ENCODE measurements around the gene ITPR2. TPM values are rescaled to one million over a fixed set of nuclear protein-coding genes. Genes with fewer than 3 reads are reported as not detected.

ITPR2 gene
- total RNA-seq, 1 experiment from 2014 or later: 41.6 TPM

DNA sequence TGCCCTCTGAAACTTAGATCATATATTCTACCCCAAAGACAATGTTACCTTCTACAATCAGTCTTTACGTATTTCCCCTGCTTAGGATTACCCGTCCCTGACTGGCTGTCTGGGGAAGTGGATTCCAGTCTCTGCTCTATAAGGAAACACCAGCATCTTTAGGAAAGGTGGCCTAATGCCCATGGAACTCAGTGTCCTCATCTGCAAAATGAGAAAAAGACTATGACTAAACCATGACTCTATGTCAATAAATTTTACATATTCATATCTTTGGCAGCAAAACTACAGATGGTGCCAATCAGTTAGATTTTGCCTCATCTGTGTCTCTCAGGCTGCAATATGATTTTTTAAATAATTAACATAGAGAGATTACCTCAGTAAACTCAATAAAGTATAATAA, 133.8 kb downstream of the ITPR2 start:
- H3K27ac Mint-ChIP-seq (ENCODE audit: unreplicated experiment): no peak overlapping the region
- Histone ChIP-seq H3K4me3 (ENCODE audit: low read depth, low read length) (no peak overlapping the region), H3K36me3 (ENCODE audit: control insufficient read depth, insufficient read depth, low read length) (no peaks in the 10 kb centered on the region), H3K27me3 (replicated peaks; ENCODE audit: control insufficient read depth, insufficient read depth, low read length) (no peaks in the 10 kb centered on the region), H3K9me3 (no peaks in the 10 kb centered on the region), H3K4me1 (peaks cover 18% of the 10 kb centered on the region)
- BruUV-seq (replicated peaks): no TSS peak
- TF ChIP-seq, protein P1, sequence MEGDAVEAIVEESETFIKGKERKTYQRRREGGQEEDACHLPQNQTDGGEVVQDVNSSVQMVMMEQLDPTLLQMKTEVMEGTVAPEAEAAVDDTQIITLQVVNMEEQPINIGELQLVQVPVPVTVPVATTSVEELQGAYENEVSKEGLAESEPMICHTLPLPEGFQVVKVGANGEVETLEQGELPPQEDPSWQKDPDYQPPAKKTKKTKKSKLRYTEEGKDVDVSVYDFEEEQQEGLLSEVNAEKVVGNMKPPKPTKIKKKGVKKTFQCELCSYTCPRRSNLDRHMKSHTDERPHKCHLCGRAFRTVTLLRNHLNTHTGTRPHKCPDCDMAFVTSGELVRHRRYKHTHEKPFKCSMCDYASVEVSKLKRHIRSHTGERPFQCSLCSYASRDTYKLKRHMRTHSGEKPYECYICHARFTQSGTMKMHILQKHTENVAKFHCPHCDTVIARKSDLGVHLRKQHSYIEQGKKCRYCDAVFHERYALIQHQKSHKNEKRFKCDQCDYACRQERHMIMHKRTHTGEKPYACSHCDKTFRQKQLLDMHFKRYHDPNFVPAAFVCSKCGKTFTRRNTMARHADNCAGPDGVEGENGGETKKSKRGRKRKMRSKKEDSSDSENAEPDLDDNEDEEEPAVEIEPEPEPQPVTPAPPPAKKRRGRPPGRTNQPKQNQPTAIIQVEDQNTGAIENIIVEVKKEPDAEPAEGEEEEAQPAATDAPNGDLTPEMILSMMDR (IDR thresholded peaks at IDR 0.05; ENCODE audit: insufficient read depth in 1 of 2, low read depth in 1 of 2, low read length in 1 of 2, severe bottlenecking in 1 of 2, unreplicated experiment in 1 of 2): no peak
- H3K36me3 Mint-ChIP-seq (ENCODE audit: insufficient read depth, unreplicated experiment): no peaks in the 10 kb centered on the region
- CTCF ChIA-PET: no interaction called here
- intact Hi-C loops (cut with micrococcal nuclease; ENCODE audit: unreplicated experiment): no loop called here
- H3K4me1 Mint-ChIP-seq (ENCODE audit: low read depth, unreplicated experiment): peaks cover 11% of the 10 kb centered on the region
- no peak overlapping the region for H3K4me3 Mint-ChIP-seq (ENCODE audit: unreplicated experiment)
- POLR2A ChIA-PET: no interaction called here
- no peak for DNase-seq
- H3K27me3 Mint-ChIP-seq (ENCODE audit: insufficient read depth, unreplicated experiment): no peaks in the 10 kb centered on the region
- peaks cover 10% of the 10 kb centered on the region for H3K9me3 Mint-ChIP-seq (ENCODE audit: unreplicated experiment)

DNA sequence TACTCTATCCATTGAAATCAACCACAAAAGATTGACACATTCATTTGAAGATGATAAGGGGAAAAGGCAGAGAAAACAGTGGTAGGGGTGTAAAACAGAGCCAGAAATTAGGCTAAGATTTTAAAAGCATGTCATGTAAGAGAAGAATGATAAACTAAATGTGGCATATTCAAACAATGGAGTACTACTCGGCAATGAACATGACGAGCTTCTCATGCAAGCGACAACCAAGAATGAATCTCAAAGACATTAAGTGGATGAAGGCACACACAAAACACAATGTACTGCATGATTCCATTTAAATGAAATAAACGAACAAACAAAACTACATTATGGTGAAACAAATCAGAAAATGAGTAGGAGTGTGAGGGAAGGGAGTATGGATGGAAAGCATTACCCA, 134.8 kb downstream of the ITPR2 start:
- H3K27ac Mint-ChIP-seq (ENCODE audit: unreplicated experiment): no peak overlapping the region
- ChIA-PET POLR2A (no interaction called here), CTCF (no interaction called here)
- Histone ChIP-seq H3K9me3 (no peaks in the 10 kb centered on the region), H3K27me3 (replicated peaks; ENCODE audit: control insufficient read depth, insufficient read depth, low read length) (no peaks in the 10 kb centered on the region), H3K4me3 (ENCODE audit: low read depth, low read length) (no peak overlapping the region), H3K36me3 (ENCODE audit: control insufficient read depth, insufficient read depth, low read length) (no peaks in the 10 kb centered on the region), H3K4me1 (peaks cover 10% of the 10 kb centered on the region)
- no peak for DNase-seq
- H3K9me3 Mint-ChIP-seq (ENCODE audit: unreplicated experiment): peaks cover 10% of the 10 kb centered on the region
- H3K4me3 Mint-ChIP-seq (ENCODE audit: unreplicated experiment): no peak overlapping the region
- no TSS peak for BruUV-seq (replicated peaks)
- H3K4me1 Mint-ChIP-seq (ENCODE audit: low read depth, unreplicated experiment): peaks cover 11% of the 10 kb centered on the region
- TF ChIP-seq, protein P1 (IDR thresholded peaks at IDR 0.05; ENCODE audit: insufficient read depth in 1 of 2, low read depth in 1 of 2, low read length in 1 of 2, severe bottlenecking in 1 of 2, unreplicated experiment in 1 of 2): no peak
- intact Hi-C loops (cut with micrococcal nuclease; ENCODE audit: unreplicated experiment): no loop called here
- H3K36me3 Mint-ChIP-seq (ENCODE audit: insufficient read depth, unreplicated experiment): no peaks in the 10 kb centered on the region
- no peaks in the 10 kb centered on the region for H3K27me3 Mint-ChIP-seq (ENCODE audit: insufficient read depth, unreplicated experiment)

DNA sequence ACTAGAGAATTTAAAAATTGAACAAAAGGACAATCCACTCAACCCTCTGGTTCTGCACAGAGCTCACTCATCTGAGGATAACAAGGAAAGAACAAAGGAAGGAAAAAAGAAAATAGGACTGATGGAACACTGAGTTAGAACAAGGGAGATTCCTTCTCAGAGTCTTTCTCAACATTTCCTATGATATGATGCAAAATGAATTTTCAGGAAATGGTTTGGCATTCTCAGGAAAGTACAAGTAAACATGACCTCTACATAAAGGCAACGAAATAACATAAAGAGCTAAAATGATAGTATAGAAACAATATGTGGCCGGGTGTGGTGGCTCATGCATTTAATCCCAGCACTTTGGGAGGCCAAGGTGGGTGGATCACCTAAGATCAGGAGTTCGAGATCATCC, 135.8 kb downstream of the ITPR2 start:
- Mint-ChIP-seq H3K27ac (ENCODE audit: unreplicated experiment) (no peak overlapping the region), H3K27me3 (ENCODE audit: insufficient read depth, unreplicated experiment) (no peaks in the 10 kb centered on the region)

More for the DNA sequence above, 135.8 kb downstream of the ITPR2 start:
- peaks cover 11% of the 10 kb centered on the region for H3K4me1 Mint-ChIP-seq (ENCODE audit: low read depth, unreplicated experiment)
- intact Hi-C loops (cut with micrococcal nuclease; ENCODE audit: unreplicated experiment): no loop called here
- Histone ChIP-seq H3K9me3 (no peaks in the 10 kb centered on the region), H3K36me3 (ENCODE audit: control insufficient read depth, insufficient read depth, low read length) (no peaks in the 10 kb centered on the region), H3K27me3 (replicated peaks; ENCODE audit: control insufficient read depth, insufficient read depth, low read length) (no peaks in the 10 kb centered on the region), H3K4me1 (peaks cover 10% of the 10 kb centered on the region), H3K4me3 (ENCODE audit: low read depth, low read length) (no peak overlapping the region)
- POLR2A ChIA-PET: no interaction called here
- no TSS peak for BruUV-seq (replicated peaks)
- no peak for DNase-seq
- TF ChIP-seq, protein P1 (IDR thresholded peaks at IDR 0.05; ENCODE audit: insufficient read depth in 1 of 2, low read depth in 1 of 2, low read length in 1 of 2, severe bottlenecking in 1 of 2, unreplicated experiment in 1 of 2): no peak
- peaks cover 10% of the 10 kb centered on the region for H3K9me3 Mint-ChIP-seq (ENCODE audit: unreplicated experiment)
- H3K36me3 Mint-ChIP-seq (ENCODE audit: insufficient read depth, unreplicated experiment): no peaks in the 10 kb centered on the region
- H3K4me3 Mint-ChIP-seq (ENCODE audit: unreplicated experiment): no peak overlapping the region
- CTCF ChIA-PET: no interaction called here

Measured in Caco-2 (cell line).